Activated CD8-positive, alpha-beta memory T cell treated with anti-CD3 and anti-CD28 coated beads for 24 hours (primary cell): ENCODE measurements around the gene ZG16B.

Experiments used
- DNase-seq: peaks from one replicate; pipeline ENCODE4 v3.0.0-alpha.2; 2020

Gene ZG16B

DNA sequence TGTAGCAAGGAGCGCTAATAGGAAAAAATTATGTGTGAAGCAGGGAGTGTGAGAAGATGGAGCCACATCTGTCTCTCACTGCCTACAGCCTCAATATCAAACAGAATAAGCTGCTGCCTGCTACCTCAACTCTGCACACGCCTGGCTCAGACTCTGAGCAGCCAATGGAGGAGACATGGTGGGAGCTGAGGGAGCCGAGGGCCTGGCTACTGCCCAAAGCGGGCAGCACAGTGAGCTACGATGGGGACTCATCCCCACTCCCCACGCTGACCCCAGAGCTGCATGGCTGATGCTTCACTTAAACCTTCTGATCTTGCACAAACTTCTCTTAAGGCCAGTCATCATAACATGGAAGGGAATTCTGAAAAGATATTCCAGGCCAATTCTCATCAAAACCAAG, 41.8 kb downstream of the ZG16B start:
- no peak for DNase-seq

DNA sequence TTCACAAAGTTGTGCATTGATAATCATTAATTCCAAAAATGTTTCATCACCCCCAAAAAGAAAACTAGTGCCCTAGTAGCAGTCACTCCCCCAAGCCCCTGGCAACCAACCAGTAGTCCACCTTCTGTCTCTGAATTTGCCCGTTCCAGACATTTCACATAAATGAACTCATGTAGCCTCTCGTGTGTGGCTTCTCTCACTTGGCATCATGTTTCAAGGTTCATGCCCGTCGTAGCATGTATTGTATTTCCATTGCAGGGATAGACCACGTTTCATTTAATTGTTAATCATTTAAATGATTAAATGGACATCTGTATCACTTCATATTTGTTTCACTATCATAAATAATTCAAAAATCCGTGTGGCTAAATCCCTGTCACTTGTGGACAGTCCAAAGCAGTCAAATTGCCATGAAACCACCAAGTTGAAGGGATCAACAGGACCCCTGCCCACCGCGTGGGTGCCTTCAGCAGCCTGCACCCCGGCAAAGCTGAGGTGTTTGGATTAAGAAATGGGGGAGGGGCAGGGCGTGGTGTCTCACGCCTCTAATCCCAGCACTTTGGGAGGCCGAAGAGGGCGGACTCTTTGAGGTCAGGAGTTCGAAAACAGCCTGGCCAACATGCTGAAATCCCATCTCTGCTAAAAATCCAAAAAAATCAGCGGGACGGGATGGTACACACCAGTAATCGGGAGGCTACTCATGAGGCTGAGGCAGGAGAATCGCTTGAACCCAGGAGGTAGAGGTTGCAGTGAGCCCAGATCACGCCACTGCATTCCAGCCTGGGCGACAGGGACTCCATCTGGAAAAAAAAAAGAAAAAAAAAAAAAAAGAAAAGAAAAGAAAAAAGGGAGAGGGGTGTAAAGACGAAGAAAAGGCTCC, 44.2 kb downstream of the ZG16B start:
- no peak for DNase-seq

DNA sequence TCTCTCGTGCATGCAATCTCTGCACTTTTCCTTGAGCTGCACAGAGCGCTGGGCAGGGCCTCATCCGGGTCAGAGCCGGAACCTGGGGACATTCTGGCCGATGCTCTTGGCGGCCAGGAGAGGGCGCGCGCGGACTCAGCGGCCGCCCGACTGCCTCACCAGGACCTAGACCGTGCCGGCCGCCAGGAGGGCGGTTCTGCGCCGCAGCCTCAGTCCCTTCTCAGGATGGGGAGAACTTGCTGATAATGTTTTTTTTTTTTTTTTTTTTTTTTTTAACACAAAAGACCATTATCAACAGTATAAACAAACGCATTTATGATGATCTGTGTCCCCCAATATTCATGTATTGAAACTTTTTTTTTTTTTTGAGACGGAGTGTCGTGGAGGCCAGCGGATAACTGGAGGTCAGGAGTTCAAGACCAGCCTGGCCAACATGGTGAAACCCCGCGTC, 44.8 kb downstream of the ZG16B start:
- peak; percentile 82 for DNase-seq

DNA sequence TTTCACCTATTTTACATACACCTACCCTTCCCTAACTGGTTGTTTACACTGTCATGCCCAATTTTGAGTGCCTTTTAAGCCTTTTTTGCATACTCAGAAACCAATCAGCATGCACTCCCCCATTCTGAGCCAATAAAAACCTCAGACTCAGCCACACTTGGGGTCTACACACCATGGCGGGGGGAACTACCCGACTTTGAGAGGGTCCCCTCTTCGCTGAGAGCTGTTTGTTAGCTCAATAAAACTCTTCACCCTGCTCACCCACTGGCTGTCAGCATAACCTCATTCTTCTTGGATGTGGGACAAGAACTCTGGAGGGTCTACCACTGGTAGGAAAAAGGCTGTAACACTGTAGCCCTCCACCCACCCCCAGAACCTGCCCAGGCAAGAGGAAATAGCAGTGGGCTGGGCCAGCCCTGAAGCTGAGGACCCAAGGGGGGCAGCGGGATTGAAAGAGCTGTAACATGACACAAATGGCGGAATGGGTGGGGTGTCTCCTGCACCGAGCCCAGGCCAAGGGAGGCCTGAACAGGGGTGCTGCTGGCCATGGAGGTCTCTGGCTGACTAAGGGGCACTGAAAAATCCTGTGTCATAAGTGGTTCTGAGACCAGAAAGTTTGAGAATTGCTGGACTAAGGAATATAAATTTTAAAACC, 49.9 kb downstream of the ZG16B start:
- no peak for DNase-seq
